H1 (cell line): ENCODE measurements around the gene AGAP1. TPM values are rescaled to one million over a fixed set of nuclear protein-coding genes. Genes with fewer than 3 reads are reported as not detected.

Experiments
- ATF3 ChIP-seq: IDR thresholded peaks from 2 replicates; pipeline ENCODE4 v1.6.1; 2011; ENCODE audit warnings: low read depth, mild to moderate bottlenecking, low read length; ENCODE audit not compliant: insufficient read depth
- KDM4A ChIP-seq: IDR thresholded peaks from one replicate; pipeline ENCODE4 v1.7.1; 2012; ENCODE audit warnings: low read depth, mild to moderate bottlenecking, moderate library complexity, low read length, inconsistent platforms; ENCODE audit not compliant: severe bottlenecking
- MAFK ChIP-seq: IDR thresholded peaks from 2 replicates; pipeline ENCODE4 v1.6.1; 2012; ENCODE audit warnings: low read depth, mild to moderate bottlenecking, improper control_type of control experiment, low read length
- RAD21 ChIP-seq, 2 experiments: IDR thresholded peaks in 1 of 2; conservative IDR thresholded peaks in 1 of 2; 2 replicates each; pipeline ENCODE4 v1.6.1; 2011; ENCODE audit warnings: low read depth in 2 of 2, low read length in 2 of 2, improper control_type of control experiment in 1 of 2, inconsistent platforms in 1 of 2, mild to moderate bottlenecking in 1 of 2, moderate library complexity in 1 of 2
- TCF12 ChIP-seq: IDR thresholded peaks from 2 replicates; pipeline ENCODE4 v1.6.1; 2011; ENCODE audit warnings: low read depth, mild to moderate bottlenecking, low read length
- polyA plus RNA-seq, 7 experiments: library from polyadenylated mRNA; depleted of rRNA in 3 of 7; stranded (reverse) in 5 of 7; unstranded in 2 of 7; fragments of >200 nt in 5 of 7; fragments of 200-250 nt in 2 of 7; gene quantifications; 1 replicate in 5 of 7; 2 replicates in 1 of 7; 4 replicates in 1 of 7; pipeline versions ENCODE4 v1.2.1 to v1.2.3, GENCODE V29; 2011 to 2013; ENCODE audit warnings: missing spikeins in 2 of 7, mixed read lengths in 2 of 7
- total RNA-seq: library from RNA; stranded (reverse); fragmentation: NEBNext Ultra II Directional; extraction: Animal tissue kit (Norgen Biotek cat#: 25700); gene quantifications from 2 replicates; pipeline ENCODE4 v1.2.1, GENCODE V29; 2021

Gene AGAP1
- total and polyA plus RNA-seq, 2 of the 8 experiments (the other 6 are each of a cell fraction or from before 2014, with no cell fraction given) = 18.1 to 39.4 TPM

DNA sequence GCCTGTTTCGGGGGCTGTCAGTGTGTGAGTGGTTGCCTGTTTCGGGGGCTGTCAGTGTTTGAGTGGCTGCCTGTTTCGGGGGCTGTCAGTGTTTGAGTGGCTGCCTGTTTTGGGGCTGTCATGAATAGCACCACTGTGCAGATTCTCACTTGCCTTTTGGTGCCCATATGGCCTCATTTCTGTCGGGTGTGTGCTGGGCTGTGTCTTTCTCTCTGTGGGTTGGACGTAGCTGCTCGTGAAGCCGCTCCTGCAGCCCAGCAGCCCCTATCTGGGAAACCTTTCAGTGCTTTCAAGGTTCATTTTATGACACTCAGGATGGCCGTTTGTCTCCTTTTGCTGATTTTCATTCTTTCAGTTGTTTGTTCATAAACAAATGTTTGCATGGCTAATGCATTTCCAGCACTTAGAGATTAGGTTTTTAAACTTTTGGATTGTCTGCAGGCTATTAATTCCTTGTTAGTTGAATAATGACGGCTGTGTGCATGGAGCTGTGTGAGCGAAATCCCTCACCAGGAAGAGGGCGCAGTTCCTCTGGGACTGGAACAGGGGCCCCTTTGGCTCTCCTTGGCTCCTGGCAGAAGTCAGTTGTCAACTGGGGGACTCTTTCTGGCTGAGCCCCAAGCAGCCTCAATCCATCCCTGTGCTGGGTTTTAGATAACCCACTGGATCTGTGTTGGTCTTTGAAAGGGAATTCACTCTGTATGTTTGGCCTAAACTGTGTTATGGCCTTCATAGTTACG lies 10.8 kb downstream of the AGAP1 start (continued):
- no peak for TF ChIP-seq TCF12
- TF ChIP-seq KDM4A = no peak
- no peak for TF ChIP-seq MAFK
- TF ChIP-seq ATF3 = no peak
- peak in 1 of 2 experiments; percentile 30; a peak in 1 of 4 replicates for TF ChIP-seq RAD21 (IDR thresholded peaks at IDR 0.05 in 1 of 2, conservative IDR thresholded peaks at IDR 0.05 in 1 of 2; ENCODE audit: low read depth in 2 of 2, low read length in 2 of 2)
- TF ChIP-seq, all 59 proteins: peak for 2
